SK-N-SH (cell line): Measurements from ENCODE around the gene SLC22A6. TPM values are rescaled to one million over a fixed set of nuclear protein-coding genes. Genes with fewer than 3 reads are reported as not detected.
"Not testable (repeated sequence)": the region's sequence is repeated elsewhere in the genome, so short reads cannot be mapped to it uniquely, and the experiment has no call there.

Source experiments
- CTCF ChIA-PET: fragments of 300-600, 350-600 bp; formaldehyde crosslinking; extraction: SDS; loops from one replicate; lab custom pipeline; 2021; lab: Yijun Ruan, JAX
- POLR2A ChIA-PET: fragments of 350-600 bp; sonication (Branson Sonifier 250); formaldehyde crosslinking; extraction: SDS; loops from one replicate; lab custom pipeline; 2020; ENCODE audit warnings: antibody characterized with exemption, inconsistent platforms; lab: Yijun Ruan, JAX
- DNase-seq: peaks from one replicate; pipeline ENCODE4 v3.0.0; 2012
- H2AFZ ChIP-seq: fragments of 200-600 bp; sonication (generic); 2 replicates; pipeline ENCODE4 v1.8.1; 2016; ENCODE audit warnings: antibody characterized with exemption, mild to moderate bottlenecking, low read depth
- H3F3A ChIP-seq: fragments of 200-600 bp; sonication (generic); replicated peaks from 2 replicates; pipeline ENCODE3; 2016; ENCODE audit warnings: antibody characterized with exemption, mild to moderate bottlenecking; ENCODE audit not compliant: insufficient read depth
- H3K27ac ChIP-seq, 2 experiments: fragments of 200-500 bp in 1 of 2; fragments of 200-600 bp in 1 of 2; sonication (Bioruptor generic) in 1 of 2; sonication (generic), shearing (Covaris generic) in 1 of 2; 2 replicates each; pipeline versions ENCODE4 v1.5.1 to v1.6.1; 2014 to 2016; ENCODE audit warnings: low read depth in 2 of 2, inconsistent platforms in 1 of 2, low read length in 1 of 2, mild to moderate bottlenecking in 1 of 2, mixed read lengths in 1 of 2
- H3K27me3 ChIP-seq: fragments of 200-600 bp; sonication (generic), shearing (Covaris generic); 2 replicates; pipeline ENCODE4 v1.6.1; 2016; ENCODE audit warnings: mixed run types; ENCODE audit not compliant: insufficient read depth
- H3K36me3 ChIP-seq, 2 experiments: fragments of 200-500 bp in 1 of 2; fragments of 200-600 bp in 1 of 2; sonication (Bioruptor generic) in 1 of 2; sonication (generic) in 1 of 2; replicated peaks in 1 of 2; 2 replicates each; pipeline versions ENCODE3 to v1.5.1; 2014 to 2016; ENCODE audit warnings: low read length in 1 of 2, mild to moderate bottlenecking in 1 of 2; ENCODE audit not compliant: insufficient read depth in 2 of 2, control insufficient read depth in 1 of 2
- H3K4me1 ChIP-seq, 2 experiments: fragments of 200-500 bp in 1 of 2; fragments of 200-600 bp in 1 of 2; sonication (Bioruptor generic) in 1 of 2; sonication (generic), shearing (Covaris generic) in 1 of 2; 2 replicates each; pipeline versions ENCODE4 v1.5.1 to v1.6.1; 2014 to 2016; ENCODE audit warnings: low read depth in 1 of 2, low read length in 1 of 2, mixed run types in 1 of 2; ENCODE audit not compliant: insufficient read depth in 2 of 2, control insufficient read depth in 1 of 2
- H3K4me2 ChIP-seq: fragments of 200-600 bp; sonication (generic), shearing (Covaris generic); 2 replicates; pipeline ENCODE4 v1.6.1; 2017; ENCODE audit warnings: mixed run types
- H3K4me3 ChIP-seq, 2 experiments: fragments of 200-500 bp in 1 of 2; fragments of 200-600 bp in 1 of 2; sonication (Bioruptor generic) in 1 of 2; sonication (generic), shearing (Covaris generic) in 1 of 2; 2 replicates each; pipeline versions ENCODE4 v1.5.1 to v1.8.1; 2014 to 2016; ENCODE audit warnings: low read depth in 2 of 2, inconsistent platforms in 1 of 2, low read length in 1 of 2, mild to moderate bottlenecking in 1 of 2, mixed read lengths in 1 of 2, moderate library complexity in 1 of 2
- H3K79me2 ChIP-seq: fragments of 200-600 bp; sonication (generic); 2 replicates; pipeline ENCODE4 v1.8.1; 2017; ENCODE audit warnings: mild to moderate bottlenecking; ENCODE audit not compliant: insufficient read depth
- H3K9ac ChIP-seq: fragments of 200-600 bp; sonication (generic); 2 replicates; pipeline ENCODE4 v1.6.1; 2017; ENCODE audit warnings: mixed run types
- H3K9me2 ChIP-seq: fragments of 200-600 bp; sonication (generic); 2 replicates; pipeline ENCODE4 v1.6.1; 2017; ENCODE audit warnings: mixed run types
- H3K9me3 ChIP-seq: fragments of 200-600 bp; sonication (generic); 2 replicates; pipeline ENCODE4 v1.6.1; 2017; ENCODE audit warnings: mixed run types, mild to moderate bottlenecking, moderate library complexity
- H4K20me1 ChIP-seq: fragments of 200-600 bp; sonication (generic); 2 replicates; pipeline ENCODE4 v1.6.1; 2017; ENCODE audit warnings: mild to moderate bottlenecking, mixed run types; ENCODE audit not compliant: insufficient read depth
- CHD2 ChIP-seq: fragments of 150-350 bp; IDR thresholded peaks from 2 replicates; pipeline ENCODE4 v1.6.1; 2018; ENCODE audit warnings: low read length; ENCODE audit not compliant: partially characterized antibody
- ELF1 ChIP-seq: IDR thresholded peaks from 2 replicates; pipeline ENCODE4 v1.4.0; 2012
- GABPA ChIP-seq: IDR thresholded peaks from 2 replicates; pipeline ENCODE4 v1.4.0; 2012; ENCODE audit warnings: low read depth, mild to moderate bottlenecking
- GATA2 ChIP-seq: sonication (generic); formaldehyde crosslinking; IDR thresholded peaks from 2 replicates; pipeline ENCODE4 v1.5.0; 2020; ENCODE audit warnings: mild to moderate bottlenecking, missing genetic modification reagents
- JUND ChIP-seq: IDR thresholded peaks from 2 replicates; pipeline ENCODE4 v1.4.0; 2012
- NFIC ChIP-seq: IDR thresholded peaks from 2 replicates; pipeline ENCODE4 v1.4.0; 2012; ENCODE audit warnings: borderline replicate concordance
- NRF1 ChIP-seq: IDR thresholded peaks from 2 replicates; pipeline ENCODE4 v1.6.1; 2012; ENCODE audit warnings: low read depth, mild to moderate bottlenecking, low read length
- POLR2AphosphoS5 ChIP-seq: IDR thresholded peaks from 2 replicates; pipeline ENCODE4 v1.6.1; 2012; ENCODE audit warnings: low read depth, low read length
- RAD21 ChIP-seq: IDR thresholded peaks from 2 replicates; pipeline ENCODE4 v1.6.1; 2012; ENCODE audit warnings: mild to moderate bottlenecking, low read length
- RFX5 ChIP-seq: IDR thresholded peaks from 2 replicates; pipeline ENCODE4 v1.6.1; 2012; ENCODE audit warnings: mild to moderate bottlenecking, improper control_type of control experiment, low read length
- SIN3A ChIP-seq: IDR thresholded peaks from 2 replicates; pipeline ENCODE4 v1.6.1; 2012; ENCODE audit warnings: low read depth, mild to moderate bottlenecking, low read length, moderate library complexity, borderline replicate concordance
- TEAD4 ChIP-seq: IDR thresholded peaks from 2 replicates; pipeline ENCODE4 v1.4.0; 2012; ENCODE audit warnings: mild to moderate bottlenecking, borderline replicate concordance; ENCODE audit not compliant: insufficient read depth
- WGBS: methylation state at CpG from one replicate; pipeline ENCODE4 v1.1.6; 2017; ENCODE audit warnings: low lambda C conversion rate; 5-methylcytosine and 5-hydroxymethylcytosine counted together
- polyA plus RNA-seq, 3 experiments: library from polyadenylated mRNA; depleted of rRNA; stranded (reverse); fragments of >200 nt; gene quantifications; 2 replicates each; pipeline ENCODE4 v1.2.3, GENCODE V29; 2012
- TF ChIP-seq, protein P1 (sequence below): IDR thresholded peaks from 2 replicates; pipeline ENCODE4 v1.4.0; 2012; ENCODE audit warnings: low read depth, borderline replicate concordance
- TF ChIP-seq, protein P2 (sequence below): IDR thresholded peaks from 2 replicates; pipeline ENCODE4 v1.6.1; 2012; ENCODE audit warnings: mild to moderate bottlenecking, low read depth, low read length, moderate library complexity

The SLC22A6 gene
- polyA plus RNA-seq, 1 of the 3 experiments (the other 2 are of a cell fraction) = not detected

DNA sequence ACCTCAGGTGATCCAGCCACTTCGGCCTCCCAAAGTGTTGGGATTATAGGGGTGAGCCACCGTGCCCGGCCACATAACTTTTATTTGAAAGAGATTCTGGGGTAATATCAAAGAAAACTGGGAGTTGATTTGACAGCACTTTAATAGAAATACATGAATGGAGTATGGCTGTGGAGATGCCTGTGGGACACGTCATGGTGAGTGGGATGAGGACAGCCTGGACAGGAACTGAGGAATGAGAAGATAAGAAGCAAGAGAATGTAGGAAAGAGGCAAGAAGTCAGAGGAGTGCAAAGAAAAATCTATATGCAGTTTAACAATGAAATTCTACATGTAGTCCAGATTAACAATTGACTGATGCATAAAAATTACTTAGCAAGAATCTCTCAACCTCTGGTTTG is 31.0 kb downstream of the SLC22A6 start:
- H2AFZ ChIP-seq = no peak overlapping the region
- 52% methylated on average over 4 of the region's 4 CpGs for WGBS

DNA sequence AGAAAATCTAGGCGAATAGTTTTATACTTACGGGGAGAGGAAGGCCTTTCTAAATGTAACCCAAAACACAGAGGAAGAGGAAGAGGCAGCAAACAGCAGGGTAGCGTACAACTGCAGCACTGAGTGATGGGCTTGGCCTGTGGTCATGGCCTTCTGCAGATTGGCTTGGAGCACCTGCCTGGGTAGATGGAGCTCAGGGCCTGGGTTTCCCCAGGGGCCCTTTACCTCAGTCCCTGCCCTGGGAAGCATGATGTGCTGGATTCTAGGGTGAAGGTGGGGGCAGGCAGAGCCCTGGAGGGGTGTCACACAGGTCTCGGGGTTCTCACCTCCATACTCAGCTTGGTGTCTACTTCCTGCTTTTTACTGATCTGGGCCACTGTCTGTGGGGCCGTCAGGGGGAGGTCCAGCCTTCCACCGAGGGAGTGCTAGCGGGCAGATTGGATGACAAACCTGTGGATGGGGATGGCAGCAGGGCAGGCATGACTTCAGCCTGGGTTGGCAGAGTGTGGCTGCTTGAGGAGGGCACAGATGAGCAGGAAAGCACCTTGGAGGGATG is 35.9 kb downstream of the SLC22A6 start:
- CTCF ChIA-PET = interaction anchor here (0.8 to 1.8 kb wide), 3 partner anchors 16 to 87 kb away, joined by 4 to 5 read pairs (median 4); no protein-coding TSS in a partner anchor
- H3F3A ChIP-seq = no peaks in the 10 kb centered on the region
- H3K4me3 ChIP-seq = no peak overlapping the region
- no peaks in the 10 kb centered on the region for H3K79me2 ChIP-seq
- no peaks in the 10 kb centered on the region for H3K9me2 ChIP-seq
- no peak for TF ChIP-seq RAD21
- no peak for TF ChIP-seq POLR2AphosphoS5
- no peak for TF ChIP-seq NFIC
- TF ChIP-seq GABPA = no peak
- no peak for TF ChIP-seq NRF1
- TF ChIP-seq ELF1 = no peak
- TF ChIP-seq RFX5 = no peak
- TF ChIP-seq SIN3A = no peak
- TF ChIP-seq, protein P1, sequence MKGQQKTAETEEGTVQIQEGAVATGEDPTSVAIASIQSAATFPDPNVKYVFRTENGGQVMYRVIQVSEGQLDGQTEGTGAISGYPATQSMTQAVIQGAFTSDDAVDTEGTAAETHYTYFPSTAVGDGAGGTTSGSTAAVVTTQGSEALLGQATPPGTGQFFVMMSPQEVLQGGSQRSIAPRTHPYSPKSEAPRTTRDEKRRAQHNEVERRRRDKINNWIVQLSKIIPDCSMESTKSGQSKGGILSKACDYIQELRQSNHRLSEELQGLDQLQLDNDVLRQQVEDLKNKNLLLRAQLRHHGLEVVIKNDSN = no peak
- no peak for TF ChIP-seq TEAD4
- TF ChIP-seq, protein P2, sequence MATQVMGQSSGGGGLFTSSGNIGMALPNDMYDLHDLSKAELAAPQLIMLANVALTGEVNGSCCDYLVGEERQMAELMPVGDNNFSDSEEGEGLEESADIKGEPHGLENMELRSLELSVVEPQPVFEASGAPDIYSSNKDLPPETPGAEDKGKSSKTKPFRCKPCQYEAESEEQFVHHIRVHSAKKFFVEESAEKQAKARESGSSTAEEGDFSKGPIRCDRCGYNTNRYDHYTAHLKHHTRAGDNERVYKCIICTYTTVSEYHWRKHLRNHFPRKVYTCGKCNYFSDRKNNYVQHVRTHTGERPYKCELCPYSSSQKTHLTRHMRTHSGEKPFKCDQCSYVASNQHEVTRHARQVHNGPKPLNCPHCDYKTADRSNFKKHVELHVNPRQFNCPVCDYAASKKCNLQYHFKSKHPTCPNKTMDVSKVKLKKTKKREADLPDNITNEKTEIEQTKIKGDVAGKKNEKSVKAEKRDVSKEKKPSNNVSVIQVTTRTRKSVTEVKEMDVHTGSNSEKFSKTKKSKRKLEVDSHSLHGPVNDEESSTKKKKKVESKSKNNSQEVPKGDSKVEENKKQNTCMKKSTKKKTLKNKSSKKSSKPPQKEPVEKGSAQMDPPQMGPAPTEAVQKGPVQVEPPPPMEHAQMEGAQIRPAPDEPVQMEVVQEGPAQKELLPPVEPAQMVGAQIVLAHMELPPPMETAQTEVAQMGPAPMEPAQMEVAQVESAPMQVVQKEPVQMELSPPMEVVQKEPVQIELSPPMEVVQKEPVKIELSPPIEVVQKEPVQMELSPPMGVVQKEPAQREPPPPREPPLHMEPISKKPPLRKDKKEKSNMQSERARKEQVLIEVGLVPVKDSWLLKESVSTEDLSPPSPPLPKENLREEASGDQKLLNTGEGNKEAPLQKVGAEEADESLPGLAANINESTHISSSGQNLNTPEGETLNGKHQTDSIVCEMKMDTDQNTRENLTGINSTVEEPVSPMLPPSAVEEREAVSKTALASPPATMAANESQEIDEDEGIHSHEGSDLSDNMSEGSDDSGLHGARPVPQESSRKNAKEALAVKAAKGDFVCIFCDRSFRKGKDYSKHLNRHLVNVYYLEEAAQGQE = no peak
- TF ChIP-seq GATA2 = no peak
- no peak for TF ChIP-seq JUND
- no peak for TF ChIP-seq CHD2
- WGBS = 43% methylated on average over 7 of the region's 7 CpGs
- no peaks in the 10 kb centered on the region for H3K36me3 ChIP-seq
- no peak for DNase-seq
- no peak overlapping the region for H3K9ac ChIP-seq
- H3K27me3 ChIP-seq = no peaks in the 10 kb centered on the region
- POLR2A ChIA-PET = no interaction called here
- no peak overlapping the region for H3K4me2 ChIP-seq
- H3K4me1 ChIP-seq = no peaks in the 10 kb centered on the region
- H3K27ac ChIP-seq = no peak overlapping the region
- H2AFZ ChIP-seq = no peak overlapping the region
- no peaks in the 10 kb centered on the region for H4K20me1 ChIP-seq
- no peaks in the 10 kb centered on the region for H3K9me3 ChIP-seq

More for the DNA sequence above, 31.0 kb downstream of the SLC22A6 start:
- H3K27me3 ChIP-seq = no peaks in the 10 kb centered on the region
- ChIA-PET POLR2A (no interaction called here), CTCF (no interaction called here)
- no peak for DNase-seq
- H3K4me3 ChIP-seq = no peak overlapping the region
- H3K36me3 ChIP-seq = no peaks in the 10 kb centered on the region
- H3K4me2 ChIP-seq = no peak overlapping the region
- no peaks in the 10 kb centered on the region for H3F3A ChIP-seq
- no peaks in the 10 kb centered on the region for H3K79me2 ChIP-seq
- no peaks in the 10 kb centered on the region for H4K20me1 ChIP-seq
- H3K9me2 ChIP-seq = no peaks in the 10 kb centered on the region
- no peak for TF ChIP-seq NFIC
- no peak for TF ChIP-seq NRF1
- H3K9ac ChIP-seq = no peak overlapping the region
- no peaks in the 10 kb centered on the region for H3K9me3 ChIP-seq
- no peaks in the 10 kb centered on the region; a peak in 1 of 4 replicates for H3K4me1 ChIP-seq
- H3K27ac ChIP-seq = no peak overlapping the region

DNA sequence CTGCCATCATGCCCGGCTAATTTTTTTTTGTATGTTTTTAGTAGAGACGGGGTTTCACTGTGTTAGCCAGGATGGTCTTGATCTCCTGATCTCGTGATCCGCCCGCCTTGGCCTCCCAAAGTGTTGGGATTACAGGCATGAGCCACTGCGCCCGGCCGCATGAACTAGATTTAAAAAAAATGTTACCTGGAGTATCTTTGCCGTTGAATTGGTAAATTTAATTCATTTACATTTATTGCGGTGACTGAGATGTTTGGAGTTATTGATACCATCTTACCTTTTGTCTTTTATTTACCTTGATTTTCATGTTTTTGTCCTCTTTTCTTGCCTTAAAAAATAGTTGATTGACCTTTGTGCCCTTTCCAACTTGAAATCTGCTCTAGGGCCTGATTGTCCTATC is 39.2 kb downstream of the SLC22A6 start:
- H3K9me3 ChIP-seq, H3K79me2 ChIP-seq, H3K27ac ChIP-seq, H3F3A ChIP-seq, H3K9me2 ChIP-seq, H3K4me3 ChIP-seq, DNase-seq, H3K9ac ChIP-seq, H3K36me3 ChIP-seq, H2AFZ ChIP-seq, H3K27me3 ChIP-seq, CTCF ChIA-PET, POLR2A ChIA-PET, H3K4me1 ChIP-seq, H3K4me2 ChIP-seq, H4K20me1 ChIP-seq: not testable (repeated sequence)
- WGBS = 77% methylated on average over 10 of the region's 10 CpGs

DNA sequence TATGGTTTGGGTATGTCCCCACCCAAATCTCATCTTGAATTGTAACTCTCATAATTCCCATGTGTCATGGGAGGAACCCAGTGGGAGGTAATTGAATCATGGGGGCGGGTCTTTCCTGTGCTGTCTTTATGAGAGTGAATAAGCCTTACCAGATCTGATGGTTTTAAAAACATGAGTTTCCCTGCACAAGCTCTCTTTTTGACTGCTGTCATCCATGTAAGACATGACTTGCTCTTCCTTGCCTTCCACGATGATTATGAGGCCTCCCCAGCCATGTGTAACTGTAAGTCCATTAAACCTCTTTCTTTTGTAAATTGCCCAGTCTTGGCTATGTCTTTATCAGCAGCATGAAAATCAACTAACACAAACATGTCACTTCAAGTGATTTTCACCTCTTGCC is 47.2 kb downstream of the SLC22A6 start:
- POLR2A ChIA-PET, H3K36me3 ChIP-seq, H3F3A ChIP-seq, H3K4me3 ChIP-seq, H3K27ac ChIP-seq, H3K27me3 ChIP-seq, H3K79me2 ChIP-seq, H3K9me3 ChIP-seq, H3K4me1 ChIP-seq, H3K9me2 ChIP-seq, H4K20me1 ChIP-seq, H3K9ac ChIP-seq, DNase-seq, H2AFZ ChIP-seq, H3K4me2 ChIP-seq: not testable (repeated sequence)
- 27% methylated on average over 2 of the region's 2 CpGs for WGBS
- CTCF ChIA-PET = interaction anchor here (1.3 kb wide), 1 partner anchor 31 kb away, joined by 7 read pairs; no protein-coding TSS in a partner anchor
